ENCODE results near the gene KAT8. TPM values are rescaled to one million over a fixed set of nuclear protein-coding genes. Genes with fewer than 3 reads are reported as not detected.

KAT8 gene
- total and polyA plus RNA-seq, 2 of the 13 experiments (the other 11 are each of a cell fraction or from before 2014, with no cell fraction given), result 79.0 to 84.2 TPM

DNA sequence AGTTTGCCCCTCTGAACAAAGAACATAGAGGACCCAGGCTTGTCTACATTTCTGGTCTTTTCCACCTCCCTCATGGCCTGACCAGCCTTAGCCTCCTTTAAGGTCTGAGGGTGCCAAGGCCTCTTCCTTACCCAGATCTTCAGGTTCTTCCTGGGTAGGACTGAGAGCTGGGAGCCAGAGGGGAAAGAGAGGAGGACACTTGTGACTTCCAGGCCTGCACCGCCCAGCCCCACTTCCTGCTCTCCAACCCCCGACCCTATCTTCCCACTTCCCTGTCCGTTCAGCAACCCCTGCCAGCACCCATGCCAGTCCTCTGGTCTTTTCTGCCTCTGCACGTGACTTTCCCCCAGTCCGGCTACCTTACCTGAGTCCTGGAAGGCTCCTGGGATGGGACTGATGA, 31.9 kb downstream of the KAT8 start (continued):
- TF ChIP-seq, protein P1, sequence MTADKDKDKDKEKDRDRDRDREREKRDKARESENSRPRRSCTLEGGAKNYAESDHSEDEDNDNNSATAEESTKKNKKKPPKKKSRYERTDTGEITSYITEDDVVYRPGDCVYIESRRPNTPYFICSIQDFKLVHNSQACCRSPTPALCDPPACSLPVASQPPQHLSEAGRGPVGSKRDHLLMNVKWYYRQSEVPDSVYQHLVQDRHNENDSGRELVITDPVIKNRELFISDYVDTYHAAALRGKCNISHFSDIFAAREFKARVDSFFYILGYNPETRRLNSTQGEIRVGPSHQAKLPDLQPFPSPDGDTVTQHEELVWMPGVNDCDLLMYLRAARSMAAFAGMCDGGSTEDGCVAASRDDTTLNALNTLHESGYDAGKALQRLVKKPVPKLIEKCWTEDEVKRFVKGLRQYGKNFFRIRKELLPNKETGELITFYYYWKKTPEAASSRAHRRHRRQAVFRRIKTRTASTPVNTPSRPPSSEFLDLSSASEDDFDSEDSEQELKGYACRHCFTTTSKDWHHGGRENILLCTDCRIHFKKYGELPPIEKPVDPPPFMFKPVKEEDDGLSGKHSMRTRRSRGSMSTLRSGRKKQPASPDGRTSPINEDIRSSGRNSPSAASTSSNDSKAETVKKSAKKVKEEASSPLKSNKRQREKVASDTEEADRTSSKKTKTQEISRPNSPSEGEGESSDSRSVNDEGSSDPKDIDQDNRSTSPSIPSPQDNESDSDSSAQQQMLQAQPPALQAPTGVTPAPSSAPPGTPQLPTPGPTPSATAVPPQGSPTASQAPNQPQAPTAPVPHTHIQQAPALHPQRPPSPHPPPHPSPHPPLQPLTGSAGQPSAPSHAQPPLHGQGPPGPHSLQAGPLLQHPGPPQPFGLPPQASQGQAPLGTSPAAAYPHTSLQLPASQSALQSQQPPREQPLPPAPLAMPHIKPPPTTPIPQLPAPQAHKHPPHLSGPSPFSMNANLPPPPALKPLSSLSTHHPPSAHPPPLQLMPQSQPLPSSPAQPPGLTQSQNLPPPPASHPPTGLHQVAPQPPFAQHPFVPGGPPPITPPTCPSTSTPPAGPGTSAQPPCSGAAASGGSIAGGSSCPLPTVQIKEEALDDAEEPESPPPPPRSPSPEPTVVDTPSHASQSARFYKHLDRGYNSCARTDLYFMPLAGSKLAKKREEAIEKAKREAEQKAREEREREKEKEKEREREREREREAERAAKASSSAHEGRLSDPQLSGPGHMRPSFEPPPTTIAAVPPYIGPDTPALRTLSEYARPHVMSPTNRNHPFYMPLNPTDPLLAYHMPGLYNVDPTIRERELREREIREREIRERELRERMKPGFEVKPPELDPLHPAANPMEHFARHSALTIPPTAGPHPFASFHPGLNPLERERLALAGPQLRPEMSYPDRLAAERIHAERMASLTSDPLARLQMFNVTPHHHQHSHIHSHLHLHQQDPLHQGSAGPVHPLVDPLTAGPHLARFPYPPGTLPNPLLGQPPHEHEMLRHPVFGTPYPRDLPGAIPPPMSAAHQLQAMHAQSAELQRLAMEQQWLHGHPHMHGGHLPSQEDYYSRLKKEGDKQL (CRISPR knock-in tag; IDR thresholded peaks at IDR 0.05; ENCODE audit: low read depth), result no peak
- no peak for TF ChIP-seq ZNF350 (CRISPR knock-in tag; IDR thresholded peaks at IDR 0.05; ENCODE audit: borderline replicate concordance, low read depth)
- no peak for TF ChIP-seq HIVEP1 (CRISPR knock-in tag; IDR thresholded peaks at IDR 0.05)
- no peak for TF ChIP-seq ZBTB20 (CRISPR knock-in tag; IDR thresholded peaks at IDR 0.05; ENCODE audit: borderline replicate concordance, low read depth)
- no peak for TF ChIP-seq DNMT3B (CRISPR knock-in tag; conservative IDR thresholded peaks at IDR 0.05)
- no peak for TF ChIP-seq MAF1 (CRISPR knock-in tag; IDR thresholded peaks at IDR 0.05; ENCODE audit: borderline replicate concordance)
- TF ChIP-seq ZNF432 (CRISPR knock-in tag; IDR thresholded peaks at IDR 0.05; ENCODE audit: borderline replicate concordance), result no peak

Data from HepG2 (cell line).